ENCODE measurements around the gene ROBO2.
"Not testable (repeated sequence)": the region's sequence is repeated elsewhere in the genome, so short reads cannot be mapped to it uniquely, and the experiment has no call there.

ROBO2 gene

DNA sequence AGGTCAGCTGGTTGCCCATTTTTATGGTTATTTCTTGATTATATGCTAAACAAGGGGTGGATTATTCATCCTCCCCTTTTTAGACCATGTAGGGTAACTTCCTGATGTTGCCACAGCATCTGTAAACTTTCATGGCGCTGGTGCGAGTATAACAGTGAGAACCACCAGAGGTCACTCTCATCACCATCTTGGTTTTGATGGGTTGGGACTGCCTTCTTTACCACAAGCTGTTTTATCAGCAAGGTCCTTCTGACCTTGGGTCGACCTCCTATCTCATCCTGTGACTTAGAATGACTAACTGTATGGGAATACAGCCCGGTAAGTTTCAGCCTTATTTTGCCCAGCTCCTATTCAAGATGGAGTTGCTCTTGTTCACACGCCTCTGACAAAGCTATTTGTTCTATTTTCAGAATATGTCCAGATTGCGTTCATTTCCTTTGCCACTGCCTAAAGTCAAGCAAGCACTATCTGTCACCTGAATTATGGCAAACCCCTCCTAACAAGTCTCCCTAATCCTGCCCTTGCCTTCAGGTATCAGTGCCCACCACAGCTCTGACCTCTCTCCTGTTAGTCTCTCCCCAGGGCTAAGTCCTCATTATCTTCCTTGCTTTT is 308.5 kb downstream of the ROBO2 start:
- no peak for DNase-seq

DNA sequence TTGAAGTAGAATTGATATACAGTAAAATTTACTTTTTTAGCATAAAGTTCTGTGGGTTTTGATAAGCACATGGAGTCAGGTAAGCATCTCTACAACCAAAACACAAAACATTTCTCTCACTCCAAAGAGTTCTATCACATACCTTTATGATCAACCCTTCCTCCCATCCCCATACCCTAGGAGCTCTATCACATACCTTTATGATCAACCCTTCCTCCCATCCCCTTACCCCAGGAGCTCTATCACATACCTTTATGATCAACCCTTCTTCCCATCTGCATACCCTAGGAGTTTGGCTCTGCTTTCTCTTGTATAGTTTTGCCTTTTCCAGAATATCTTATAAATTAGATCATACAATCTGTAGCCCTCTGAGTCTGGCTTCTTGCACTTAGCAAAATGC is 315.1 kb downstream of the ROBO2 start:
- DNase-seq = no peak

DNA sequence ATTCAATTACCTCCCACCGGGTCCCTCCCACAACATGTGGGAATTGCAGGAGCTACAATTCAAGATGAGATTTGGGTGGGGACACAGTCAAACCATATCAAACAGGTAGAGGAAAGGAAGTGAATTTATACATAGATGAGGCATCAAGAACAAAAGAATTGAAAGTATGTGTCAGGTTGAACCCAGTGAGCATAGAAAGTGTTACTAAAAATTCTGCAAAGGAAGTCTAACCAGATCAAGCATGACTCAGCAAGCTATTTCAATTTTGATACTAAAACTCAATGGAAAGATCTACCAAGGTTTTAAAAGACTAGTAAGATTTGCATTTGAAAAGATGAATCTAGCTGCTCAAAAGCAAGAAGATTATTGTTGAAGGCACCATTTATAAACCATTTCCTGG is 323.0 kb downstream of the ROBO2 start:
- no peak for DNase-seq

GRCh38 chr3:77365152-77365551 is 325.3 kb downstream of the ROBO2 start:
- no peak for DNase-seq

- no peak for DNase-seq
Observed at GRCh38 chr3:77370413-77370812, 330.5 kb downstream of the ROBO2 start.

DNA sequence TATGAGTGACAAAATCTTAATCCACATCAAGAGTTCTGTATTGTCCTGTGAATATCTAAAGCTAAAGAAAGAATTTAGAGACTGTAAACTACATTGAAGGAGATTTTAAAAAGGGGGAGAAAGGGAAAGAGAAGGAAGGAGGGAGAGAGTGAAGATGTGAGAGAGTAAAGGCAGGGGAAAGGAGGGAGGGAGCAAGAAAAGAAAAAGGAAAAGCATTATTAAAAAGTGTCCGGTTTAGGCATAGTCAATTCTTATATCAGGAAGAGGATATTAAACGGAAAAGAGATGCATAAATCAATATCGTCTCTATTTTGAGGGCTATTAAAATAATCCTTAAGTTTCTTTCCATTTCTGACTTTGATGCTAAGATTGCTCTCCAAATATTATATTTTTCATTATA is 332.1 kb downstream of the ROBO2 start:
- no peak for DNase-seq

GRCh38 chr3:77372634-77373346 is 332.9 kb downstream of the ROBO2 start:
- DNase-seq = no peak

GRCh38 chr3:77373619-77374018 is 333.7 kb downstream of the ROBO2 start:
- DNase-seq = no peak

DNA sequence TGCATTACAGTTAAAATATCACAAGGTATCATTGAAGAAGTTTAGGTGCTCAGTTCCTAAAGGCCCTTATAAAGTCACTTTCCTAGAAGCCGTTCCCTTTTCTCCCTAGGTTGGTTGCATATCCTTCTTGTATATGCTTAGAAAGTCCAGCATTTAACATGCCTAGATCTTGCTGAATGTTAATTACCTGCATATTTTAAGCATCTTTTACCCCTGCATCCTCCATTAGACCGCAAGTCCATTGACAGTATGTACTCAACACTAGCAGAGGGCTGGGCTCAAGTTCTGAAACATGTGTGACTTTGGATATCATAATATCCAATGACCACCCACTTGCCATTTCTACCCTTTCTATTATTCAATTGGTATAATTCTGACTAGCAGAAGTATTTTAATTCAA is 336.6 kb downstream of the ROBO2 start:
- DNase-seq = no peak

- DNase-seq = no peak
Observed at GRCh38 chr3:77377717-77378116, 337.8 kb downstream of the ROBO2 start.

- DNase-seq = no peak
Observed at GRCh38 chr3:77380136-77380535, 340.2 kb downstream of the ROBO2 start.

DNA sequence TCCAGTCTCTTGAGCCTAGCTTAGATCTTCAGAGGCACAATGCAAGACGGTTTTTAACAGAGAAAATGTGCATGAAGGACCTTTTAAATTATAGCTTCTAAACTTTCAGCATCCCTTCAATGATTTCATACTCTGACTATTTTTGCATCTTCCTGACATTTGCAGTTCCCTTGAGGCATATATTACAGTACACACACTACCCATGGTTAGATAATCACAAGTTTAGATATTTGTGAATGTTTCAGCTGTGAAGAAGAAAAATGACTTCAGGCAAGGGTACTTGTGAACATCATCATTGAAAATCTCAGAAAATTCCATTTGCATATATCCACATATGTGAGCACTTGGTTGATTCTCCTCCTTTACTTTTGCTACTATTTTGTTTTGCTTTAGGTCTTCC is 341.5 kb downstream of the ROBO2 start:
- DNase-seq = no peak

- DNase-seq = no peak
Observed at GRCh38 chr3:77392181-77392580, 352.3 kb downstream of the ROBO2 start.

- DNase-seq = no peak
Observed at GRCh38 chr3:77394046-77394445, 354.1 kb downstream of the ROBO2 start.

DNA sequence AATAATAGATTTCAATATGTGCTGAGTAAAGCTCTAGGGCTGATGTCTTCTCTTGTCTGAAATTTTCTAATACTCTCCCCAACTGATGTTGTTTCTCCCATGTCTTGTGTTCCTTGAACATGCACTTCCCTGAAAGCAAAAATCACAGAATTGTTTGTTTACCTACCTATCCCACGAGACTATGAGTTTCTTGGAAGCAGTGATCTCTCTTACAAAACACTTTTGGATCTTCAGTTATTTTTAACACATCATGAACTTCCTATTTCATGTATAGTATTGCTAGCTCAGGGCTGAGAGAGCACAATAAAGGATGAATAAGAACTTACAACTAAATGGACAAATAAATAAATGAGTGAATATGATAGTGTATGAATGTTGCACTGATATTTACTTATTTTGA is 365.0 kb downstream of the ROBO2 start:
- no peak for DNase-seq

- DNase-seq = no peak
Observed at GRCh38 chr3:77407441-77407840, 367.5 kb downstream of the ROBO2 start.

- not testable (repeated sequence) for DNase-seq
Observed at GRCh38 chr3:77410334-77410733, 370.4 kb downstream of the ROBO2 start.

DNA sequence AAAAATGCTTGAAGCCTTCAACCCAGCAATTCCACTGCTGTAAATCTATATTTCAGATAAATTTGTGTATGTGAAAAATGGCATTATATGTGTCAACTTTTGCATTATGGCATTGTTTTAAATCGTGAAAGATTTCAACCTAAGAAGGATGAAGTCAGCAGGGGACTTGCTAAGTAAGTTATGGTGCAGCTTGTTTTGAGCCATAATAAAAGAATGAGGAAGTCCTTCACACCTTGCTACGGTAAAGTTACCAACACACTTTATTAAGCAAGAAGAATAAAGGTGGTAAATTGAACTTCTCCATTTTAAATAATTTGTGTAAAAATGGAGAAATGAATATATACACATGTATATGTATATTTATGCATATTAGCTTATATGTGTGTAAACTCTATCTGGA is 371.4 kb downstream of the ROBO2 start:
- no peak for DNase-seq

- no peak for DNase-seq
Observed at GRCh38 chr3:77412021-77412438, 372.1 kb downstream of the ROBO2 start.

DNA sequence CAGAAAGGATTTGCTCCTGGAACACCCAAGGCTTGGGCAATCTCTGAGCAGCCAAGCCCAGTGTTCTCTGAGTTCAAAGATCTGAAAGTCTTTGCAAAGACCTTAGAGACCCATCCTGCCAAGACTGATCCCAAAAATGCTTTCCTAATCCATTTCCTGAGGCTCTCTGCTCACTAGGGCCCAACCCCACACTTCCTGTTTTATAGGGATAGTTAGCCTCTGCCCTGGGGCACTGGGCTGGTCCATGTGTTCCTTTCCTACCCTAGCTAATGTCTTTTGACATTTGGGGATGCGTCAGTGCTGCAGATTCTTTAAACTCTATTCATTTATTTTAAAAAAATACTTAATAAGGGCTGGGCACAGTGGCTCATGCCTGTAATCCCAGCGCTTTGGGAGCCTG is 372.7 kb downstream of the ROBO2 start:
- DNase-seq = no peak

GRCh38 chr3:77414881-77415280 is 375.0 kb downstream of the ROBO2 start:
- DNase-seq = no peak

- DNase-seq = no peak
Observed at GRCh38 chr3:77420336-77420735, 380.4 kb downstream of the ROBO2 start.

- DNase-seq = no peak
Observed at GRCh38 chr3:77421916-77422315, 382.0 kb downstream of the ROBO2 start.

DNA sequence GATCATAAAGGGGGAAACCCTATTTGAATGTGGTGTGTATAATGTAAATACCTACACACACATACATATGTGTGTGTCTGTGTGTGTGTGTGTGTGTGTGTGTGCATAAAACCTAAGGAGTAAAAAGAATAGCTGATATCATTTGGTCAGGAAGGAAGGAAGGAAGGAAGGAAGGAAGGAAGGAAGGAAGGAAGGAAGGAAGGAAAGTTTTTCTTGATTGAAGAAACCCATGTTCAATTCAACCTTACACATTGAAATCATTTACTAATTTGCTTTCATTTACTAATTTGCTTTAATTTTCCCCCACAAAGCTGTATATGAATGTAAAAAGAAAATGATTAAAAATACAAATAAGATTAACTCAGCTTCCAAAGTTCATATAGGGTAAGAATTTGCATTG is 386.6 kb downstream of the ROBO2 start:
- DNase-seq = no peak

- DNase-seq = no peak
Observed at GRCh38 chr3:77427528-77427927, 387.6 kb downstream of the ROBO2 start.
